IPS-NIHi7 (cell line): Measurements from ENCODE around the gene STK32C.
"Not testable (repeated sequence)": the region's sequence is repeated elsewhere in the genome, so short reads cannot be mapped to it uniquely, and the experiment has no call there.

ENCODE experiments used
- DNase-seq: peaks from one replicate; pipeline ENCODE4 v3.0.0; 2012; ENCODE audit warnings: mixed read lengths; ENCODE audit errors: extremely low spot score

Gene STK32C

DNA sequence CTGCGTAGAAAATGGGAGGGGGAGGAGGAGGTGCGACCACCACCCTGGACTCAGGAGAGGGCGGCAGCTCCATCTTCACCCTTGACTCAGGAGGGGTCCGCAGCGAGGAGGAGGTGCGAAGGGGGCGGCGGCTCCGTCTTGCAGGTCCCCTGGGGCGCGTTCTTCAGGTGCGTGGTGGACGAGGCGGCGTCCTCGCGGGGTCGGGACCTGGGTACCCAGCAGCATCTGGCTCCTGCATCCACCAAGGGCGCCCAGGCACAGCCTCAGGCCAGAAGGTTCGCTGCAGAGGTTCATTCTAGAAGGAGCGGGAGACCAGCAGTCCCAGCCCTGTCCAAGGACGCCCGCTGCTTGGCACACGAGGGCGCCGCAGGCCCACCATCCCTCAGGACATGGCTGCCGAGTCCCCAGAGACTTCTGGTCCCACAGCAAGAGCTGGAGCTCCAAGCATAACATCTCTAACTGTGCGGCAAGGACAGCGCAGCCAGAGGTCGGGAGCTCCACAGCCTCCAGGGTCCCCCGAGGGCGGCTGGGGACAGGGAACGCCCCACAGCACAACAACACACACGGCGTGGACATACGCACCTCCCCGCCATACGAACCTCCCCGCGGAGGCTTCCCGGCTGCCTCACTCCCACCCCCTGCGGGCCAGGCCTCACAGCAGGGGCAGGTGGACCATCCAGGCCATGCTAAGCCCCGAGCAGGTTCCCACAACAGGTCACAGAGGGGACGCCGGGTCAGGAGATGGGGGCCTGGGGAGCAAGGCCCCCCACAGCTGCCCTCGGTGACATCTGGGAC, 137.8 kb downstream of the STK32C start:
- no peak for DNase-seq

DNA sequence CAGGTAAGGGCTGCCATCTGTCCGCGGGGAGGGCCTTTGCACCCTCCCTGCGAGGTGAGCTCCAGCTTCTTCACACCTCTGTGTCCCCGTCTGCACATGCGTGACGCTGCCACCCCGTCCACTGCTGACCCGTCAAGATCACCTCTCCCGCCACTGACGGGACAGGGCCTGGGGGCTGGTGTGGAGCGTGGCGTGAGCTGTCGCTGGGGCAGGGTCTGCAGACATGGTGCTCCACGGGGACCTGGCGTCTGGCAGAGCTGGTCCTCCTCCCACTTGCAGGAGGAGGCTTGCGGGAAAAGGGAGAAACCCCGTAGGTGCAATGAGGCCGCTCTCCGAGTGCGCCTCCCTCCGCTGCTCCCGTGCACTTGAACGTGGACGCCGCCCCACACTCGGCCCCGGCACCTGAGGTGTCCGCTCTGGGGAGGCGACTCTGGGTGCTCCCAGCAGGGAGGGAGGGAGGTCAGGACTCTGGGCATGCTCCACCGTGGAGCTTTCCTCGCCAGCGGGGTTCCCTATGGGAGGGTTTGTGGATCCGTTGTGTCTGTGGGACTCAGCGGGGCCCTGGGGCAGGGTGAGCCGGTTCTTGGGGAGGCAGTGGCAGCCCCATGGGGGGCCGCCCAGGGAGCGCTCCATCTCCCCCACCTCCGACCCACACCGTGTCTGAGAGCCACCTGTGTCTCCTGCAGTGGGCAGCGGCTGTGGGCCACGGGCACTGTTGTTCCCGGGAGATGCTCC, 138.6 kb downstream of the STK32C start:
- no peak for DNase-seq

DNA sequence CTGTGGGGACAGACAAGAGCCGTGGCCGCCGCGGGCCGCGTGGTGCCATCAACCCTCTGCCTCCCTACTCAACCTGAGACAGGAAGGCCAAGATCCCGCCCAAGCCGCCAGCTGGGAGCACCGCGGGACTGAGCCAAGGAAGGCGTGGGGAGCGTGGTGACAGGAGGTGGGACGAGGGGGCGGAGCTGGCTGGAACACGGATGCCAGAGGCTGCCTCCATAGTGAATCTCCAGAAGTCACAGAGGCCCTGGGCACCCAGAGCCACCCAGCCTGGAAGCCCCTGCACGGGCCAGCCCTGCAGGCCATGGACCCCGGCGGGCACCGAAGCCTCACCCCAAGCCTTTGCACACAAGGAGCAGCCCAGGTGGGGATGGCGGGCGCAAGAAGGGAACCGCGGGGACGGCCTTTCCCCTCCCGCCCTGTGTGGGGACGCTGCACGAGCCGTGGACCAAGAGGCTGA, 139.1 kb downstream of the STK32C start:
- no peak for DNase-seq

DNA sequence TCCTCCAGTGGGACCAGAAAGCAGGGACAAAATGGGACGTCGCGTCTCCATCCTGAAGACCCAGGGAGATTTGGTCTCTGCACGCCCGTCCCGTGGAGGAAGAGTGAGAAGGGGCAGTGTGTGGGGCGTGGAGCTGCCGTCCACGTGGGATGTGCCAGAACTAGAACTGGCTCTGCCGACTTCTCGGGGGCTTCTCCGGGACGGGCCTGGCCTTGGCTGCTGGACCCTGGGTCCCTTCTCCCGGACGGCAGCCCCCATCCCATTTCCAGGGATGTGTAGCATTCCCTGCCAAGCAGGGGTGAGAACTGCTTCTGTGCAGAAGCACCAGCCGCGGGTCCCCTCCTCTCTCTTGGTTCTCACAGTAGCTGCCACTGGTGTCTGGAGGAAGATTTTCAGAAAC, 139.8 kb downstream of the STK32C start:
- no peak for DNase-seq

DNA sequence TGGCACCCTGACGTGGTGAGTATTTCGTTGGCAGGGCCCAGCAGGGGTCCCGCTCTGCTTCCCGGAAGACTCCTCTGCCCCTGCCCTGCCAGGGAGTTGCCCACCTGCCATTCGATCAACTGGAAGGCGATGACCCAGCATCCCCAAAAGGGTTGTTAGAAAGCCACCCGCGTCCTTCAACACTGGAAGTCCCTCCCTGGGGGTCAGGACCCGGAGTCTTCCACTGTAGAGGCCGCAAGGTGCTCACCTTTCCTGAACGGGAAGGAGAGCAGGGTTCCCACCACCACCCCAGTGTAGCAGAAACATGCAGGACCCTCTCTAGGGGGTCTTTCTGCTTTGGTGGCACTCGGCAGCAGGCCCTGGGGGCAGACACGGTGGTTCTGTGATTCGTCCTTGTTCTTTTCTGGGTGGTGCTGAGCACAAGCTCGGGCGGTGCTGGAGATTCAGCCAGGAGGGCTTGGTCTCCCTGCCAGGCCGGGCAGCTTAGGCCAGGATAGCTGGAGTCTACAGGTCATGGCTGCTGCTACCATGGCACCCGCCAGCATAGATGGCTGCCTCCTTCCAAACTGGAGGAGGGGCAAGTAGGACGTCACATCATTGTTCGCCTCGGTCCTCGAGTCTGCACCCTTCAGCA, 140.6 kb downstream of the STK32C start:
- DNase-seq: no peak

DNA sequence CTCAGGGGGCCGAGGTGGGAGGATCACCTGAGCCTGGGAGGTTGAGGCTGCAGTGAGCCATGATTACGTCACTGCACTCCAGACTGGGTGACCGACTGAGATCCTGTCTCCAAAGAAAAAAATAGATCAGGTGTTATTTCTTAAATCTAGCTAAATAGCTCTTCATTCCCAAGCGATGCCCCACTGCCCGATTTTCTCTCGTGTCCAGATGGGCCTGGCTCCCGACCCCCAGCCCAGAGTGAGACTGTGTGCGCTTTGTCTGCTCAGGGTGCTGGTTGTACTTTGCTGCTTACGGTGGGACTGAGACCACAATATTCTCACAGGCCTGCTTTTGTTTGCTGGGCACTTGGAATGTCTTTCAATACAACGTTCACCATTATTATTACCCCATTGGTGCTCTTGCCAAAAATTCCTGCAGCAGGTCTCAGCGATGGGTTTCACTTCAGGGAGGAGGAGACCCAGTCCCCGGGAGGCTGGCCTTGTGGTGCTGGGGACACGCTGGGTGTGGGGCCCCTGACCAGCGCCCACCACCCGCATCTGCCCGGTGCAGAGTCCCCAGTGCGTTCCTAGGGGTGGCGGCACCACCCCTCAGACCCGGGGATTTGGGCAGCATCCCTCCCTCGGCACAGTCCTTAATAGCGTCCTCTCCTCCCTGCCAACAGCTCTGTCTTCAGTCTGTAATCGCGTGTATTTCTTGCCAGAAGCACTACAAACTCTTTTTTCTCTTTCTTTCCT, 141.4 kb downstream of the STK32C start:
- DNase-seq: no peak

DNA sequence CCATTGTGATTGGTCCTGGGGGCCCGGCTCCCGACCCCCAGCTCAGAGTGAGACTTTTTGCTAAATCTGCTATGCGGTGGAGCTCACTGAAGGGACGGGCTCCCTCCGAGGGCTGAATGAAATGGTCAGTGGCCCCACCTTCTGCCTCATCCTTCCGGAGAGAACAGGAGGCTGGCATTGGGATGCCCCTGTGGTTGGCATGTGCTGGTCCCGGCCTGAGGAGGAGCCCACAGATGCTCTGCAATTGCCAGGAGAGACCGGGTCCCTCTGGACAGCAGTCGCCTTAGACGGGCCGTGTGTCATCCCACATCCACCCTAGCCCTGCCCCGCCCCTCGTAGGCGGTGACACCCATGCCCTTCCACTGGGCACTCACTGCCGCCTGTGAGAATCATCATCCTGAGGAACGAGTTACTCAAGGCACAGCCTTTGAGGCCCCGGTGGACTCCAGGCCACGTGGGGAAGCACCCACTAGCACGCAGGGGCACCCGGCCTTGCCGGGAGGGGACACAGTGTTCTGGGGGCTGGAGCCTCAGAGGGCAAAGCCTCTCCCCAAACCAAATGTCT, 142.3 kb downstream of the STK32C start:
- no peak for DNase-seq

DNA sequence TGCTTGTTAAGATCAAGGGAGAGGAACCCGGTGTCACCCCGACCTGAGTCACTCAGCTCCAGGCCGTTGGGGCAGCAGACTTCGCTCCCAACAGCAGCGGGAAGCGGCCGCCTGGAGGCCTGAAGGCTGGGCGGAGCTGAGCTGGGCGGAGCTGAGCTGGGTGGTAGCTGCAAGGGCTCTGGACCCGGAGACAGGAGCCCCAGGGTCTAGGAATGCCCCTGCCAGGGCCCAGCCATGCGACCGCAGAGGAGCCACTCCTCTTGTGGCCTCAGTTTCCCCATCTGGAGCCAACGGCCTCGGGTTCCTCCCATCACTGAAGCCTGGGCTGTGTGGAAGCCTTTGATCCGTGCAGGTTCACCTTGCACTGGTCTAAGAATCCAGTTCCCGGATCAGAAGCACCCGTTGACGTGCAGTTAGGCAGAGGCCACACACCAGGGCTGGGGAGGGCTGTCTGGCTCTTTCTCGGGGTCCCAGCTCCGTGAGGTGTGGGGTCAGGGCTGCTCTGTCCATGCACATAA, 142.9 kb downstream of the STK32C start:
- peak; percentile 61 for DNase-seq

DNA sequence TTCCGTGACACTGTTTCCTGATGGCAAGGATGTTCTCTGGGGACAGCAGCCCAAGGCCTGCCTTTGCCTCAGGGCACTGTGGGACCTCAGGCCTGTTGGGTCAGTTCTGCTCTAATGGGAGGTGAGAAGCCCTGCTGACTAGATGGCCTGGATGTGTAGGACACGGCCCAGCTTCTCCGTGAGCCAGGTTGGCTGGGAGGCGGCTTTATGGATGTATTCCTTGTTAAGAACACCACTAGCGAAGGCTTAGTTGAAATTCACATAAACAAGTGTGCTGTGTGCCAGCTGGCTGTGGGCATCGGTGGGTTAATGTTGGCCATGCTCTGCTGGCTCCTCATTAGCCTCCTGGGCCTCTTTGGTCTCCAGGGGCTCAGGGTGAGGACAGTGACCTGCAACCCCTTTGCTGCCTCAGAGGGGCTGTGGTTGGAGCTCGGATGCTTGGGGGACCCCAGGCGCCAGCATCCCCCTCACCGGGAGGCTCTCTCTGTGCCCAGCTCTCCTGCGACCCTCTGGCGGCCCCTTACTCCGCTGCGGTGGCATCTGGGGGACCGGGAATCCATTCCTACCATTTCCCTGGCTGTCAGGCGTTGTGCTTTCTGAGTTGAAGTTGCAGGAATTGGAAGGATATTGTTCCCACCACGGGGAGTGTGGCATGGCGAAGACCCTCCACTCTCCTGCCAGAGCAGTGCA, 143.8 kb downstream of the STK32C start:
- DNase-seq: no peak

DNA sequence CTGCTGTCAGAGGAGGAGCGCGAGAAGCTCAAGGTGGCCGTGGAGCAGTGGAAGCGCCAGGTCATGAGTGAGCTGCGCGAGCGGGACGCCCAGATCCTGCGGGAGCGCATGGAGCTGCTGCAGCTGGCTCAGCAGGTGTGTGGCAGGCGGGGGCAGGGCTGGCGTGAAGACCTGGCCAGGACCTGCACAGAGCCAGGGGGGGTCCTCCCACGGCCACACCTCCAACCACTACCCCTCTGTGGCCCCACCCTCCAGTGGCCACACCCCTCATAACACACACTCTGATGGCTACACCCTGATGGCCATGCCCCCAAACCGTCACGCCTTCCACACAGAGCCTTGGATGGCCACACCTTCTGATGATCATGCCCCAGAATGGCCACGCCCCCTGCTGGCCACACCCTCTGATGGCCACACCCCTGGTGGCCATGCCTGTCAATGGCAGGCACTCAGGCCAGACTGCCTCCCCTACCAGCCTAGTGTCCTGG, 144.4 kb downstream of the STK32C start:
- peak; percentile 96 for DNase-seq

DNA sequence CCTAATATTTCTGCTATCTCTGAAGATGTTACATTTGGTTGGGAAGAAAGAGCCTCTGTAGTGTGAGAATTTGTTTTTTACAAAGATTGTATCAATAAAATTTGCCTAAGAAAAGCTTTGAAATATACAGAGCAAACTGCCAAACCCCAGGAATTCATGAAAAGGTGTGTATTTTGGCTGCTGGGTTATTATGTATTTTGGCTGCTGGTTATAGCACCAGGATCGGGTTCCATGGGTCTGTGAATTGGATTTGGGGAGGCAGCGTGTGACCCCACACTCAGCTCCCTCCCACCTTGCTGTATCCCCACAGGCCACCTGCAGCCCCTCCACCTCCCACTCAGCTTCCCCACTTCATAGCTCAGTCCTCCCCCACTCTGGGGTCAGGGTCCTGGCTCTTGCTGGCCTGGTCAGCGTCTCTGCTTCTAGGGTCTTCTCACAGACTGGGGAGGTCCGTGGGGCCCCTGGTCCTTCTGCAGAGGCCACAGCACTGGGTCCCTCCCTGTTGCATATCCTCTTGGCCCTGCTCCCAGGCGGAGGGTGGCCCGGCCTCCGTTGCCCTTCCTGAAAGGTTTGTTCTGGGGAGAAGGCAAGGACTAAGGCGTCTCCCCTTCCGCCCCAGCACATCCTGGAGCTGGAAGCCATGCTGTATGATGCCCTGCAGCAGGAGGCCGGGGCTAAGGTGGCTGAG, 145.0 kb downstream of the STK32C start:
- DNase-seq: no peak

DNA sequence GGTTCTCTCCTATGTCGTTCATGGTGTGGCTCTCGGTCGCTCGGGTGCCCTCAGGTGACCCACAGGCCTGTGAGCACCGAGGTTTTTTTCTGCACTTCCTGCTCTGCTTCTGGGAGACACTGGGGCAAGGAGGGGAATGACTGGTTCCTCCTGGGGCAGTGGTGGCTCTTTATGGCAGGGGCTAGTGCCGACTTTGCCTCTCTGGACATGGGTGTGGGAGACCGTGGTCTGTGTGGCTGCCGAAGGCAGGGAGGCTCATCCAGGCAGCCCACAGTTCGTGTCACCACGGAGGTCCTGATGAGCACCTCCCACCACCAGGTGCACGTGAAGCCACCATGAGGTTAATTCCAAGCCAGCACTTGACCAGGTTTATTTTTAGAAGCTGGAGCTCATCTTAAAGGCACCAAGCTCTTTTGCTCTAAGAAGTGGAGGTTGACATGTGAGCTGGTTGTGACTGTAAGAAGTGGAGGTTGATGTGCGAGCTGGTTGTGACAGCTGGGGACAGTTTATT, 145.7 kb downstream of the STK32C start:
- DNase-seq: no peak

DNA sequence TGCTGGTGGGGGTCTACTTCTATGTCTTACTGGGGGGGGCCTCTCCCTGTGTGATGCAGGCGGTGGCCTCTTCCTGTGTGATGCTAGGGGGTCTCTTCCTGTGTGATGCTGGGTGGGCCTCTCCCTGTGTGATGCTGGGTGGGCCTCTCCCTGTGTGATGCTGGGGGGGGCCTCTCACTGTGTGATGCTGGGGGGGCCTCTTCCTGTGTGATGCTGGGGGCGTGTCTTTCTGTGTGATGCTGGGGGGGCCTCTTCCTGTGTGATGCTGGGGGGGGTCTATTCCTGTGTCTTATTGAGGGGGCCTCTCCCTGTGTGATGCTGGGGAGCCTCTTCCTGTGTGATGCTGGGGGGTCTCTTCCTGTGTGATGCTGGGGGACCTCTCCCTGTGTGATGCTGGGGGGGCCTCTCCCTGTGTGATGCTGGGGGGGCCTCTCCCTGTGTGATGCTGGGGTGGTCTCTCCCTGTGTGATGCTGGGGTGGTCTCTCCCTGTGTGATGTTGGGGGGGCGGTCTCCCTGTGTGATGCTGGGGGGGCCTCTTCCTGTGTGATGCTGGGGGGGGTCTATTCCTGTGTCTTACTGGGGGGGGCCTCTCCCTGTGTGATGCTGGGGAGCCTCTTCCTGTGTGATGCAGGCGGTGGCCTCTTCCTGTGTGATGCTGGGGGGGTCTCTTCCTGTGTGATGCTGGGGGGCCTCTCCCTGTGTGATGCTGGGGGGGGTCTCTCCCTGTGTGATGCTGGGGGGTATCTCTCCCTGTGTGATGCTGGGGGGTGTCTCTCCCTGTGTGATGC, 146.7 kb downstream of the STK32C start:
- not testable (repeated sequence) for DNase-seq

DNA sequence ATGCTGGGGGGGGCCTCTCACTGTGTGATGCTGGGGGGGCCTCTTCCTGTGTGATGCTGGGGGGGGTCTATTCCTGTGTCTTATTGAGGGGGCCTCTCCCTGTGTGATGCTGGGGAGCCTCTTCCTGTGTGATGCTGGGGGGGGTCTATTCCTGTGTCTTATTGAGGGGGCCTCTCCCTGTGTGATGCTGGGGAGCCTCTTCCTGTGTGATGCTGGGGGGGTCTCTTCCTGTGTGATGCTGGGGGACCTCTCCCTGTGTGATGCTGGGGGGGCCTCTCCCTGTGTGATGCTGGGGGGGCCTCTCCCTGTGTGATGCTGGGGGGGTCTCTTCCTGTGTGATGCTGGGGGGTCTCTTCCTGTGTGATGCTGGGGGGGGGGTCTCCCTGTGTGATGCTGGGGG, 147.5 kb downstream of the STK32C start:
- not testable (repeated sequence) for DNase-seq

DNA sequence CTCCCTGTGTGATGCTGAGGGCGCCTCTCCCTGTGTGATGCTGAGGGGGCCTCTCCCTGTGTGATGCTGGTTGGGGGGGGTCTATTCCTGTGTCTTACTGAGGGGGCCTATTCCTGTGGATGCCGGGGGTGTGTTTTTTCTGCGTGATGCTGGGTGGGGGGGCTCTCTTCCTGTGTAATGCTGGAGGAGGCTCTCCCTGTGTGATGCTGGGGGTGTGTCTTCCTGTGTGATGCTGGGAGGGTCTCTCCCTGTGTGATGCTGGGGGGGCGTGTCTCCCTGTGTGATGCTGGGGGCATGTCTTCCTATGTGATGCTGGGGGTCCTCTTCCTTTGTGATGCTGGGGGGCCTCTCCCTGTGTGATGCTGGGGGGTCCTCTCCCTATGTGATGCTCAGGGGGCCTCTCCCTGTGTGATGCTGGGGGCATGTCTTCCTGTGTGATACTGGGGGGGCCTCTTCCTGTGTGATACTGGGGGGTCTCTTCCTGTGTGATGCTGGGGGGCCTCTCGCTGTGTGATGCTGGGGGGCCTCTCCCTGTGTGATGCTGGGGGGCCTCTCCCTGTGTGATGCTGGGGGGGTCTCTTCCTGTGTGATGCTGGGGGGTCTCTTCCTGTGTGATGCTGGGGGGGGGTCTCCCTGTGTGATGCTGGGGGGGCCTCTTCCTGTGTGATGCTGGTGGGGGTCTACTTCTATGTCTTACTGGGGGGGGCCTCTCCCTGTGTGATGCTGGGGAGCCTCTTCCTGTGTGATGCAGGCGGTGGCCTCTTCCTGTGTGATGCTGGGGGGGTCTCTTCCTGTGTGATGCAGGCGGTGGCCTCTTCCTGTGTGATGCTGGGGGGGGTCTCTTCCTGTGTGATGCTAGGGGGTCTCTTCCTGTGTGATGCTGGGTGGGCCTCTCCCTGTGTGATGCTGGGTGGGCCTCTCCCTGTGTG, 148.2 kb downstream of the STK32C start:
- DNase-seq: not testable (repeated sequence)

DNA sequence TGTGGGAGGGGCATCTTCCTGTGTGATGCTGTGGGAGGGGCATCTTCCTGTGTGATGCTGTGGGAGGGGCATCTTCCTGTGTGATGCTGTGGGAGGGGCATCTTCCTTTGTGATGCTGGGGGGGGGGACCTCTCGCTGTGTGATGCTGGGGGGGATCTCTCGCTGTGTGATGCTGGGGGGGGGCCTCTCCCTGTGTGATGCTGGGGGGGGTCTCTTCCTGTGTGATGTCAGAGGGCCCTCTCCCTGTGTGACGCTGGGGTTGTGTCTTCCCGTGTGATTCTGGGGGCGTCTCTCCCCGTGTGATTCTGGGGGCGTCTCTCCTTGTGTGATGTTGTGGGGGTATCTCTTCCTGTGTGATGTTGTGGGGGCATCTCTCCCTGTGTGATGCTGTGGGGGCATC, 148.9 kb downstream of the STK32C start:
- DNase-seq: no peak

DNA sequence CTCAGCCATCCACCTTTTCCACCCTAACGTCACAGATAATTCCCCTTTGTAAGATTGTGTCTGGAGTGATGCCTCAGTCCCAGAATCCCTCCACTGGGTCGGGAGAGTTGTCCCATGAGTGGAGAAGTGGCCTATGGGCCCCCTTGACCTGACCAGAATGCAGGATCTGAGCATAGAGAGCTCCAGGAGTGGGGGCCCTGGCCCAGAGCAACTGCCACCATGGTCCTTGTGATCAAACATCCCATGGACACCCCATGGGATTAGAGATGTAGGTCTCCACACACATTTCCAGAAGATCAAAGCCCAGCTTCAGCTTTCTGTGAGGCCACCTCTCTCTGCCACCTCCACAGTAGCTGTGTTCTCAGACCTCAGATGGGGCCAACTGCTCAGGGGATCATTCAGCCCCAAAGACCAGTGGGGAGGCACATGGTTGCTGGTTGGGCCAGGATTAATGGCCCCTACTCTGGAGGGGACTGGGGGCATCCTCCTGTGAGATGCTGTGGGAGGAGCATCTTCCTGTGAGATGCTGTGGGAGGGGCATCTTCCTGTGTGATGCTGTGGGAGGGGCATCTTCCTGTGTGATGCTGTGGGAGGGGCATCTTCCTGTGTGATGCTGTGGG, 149.5 kb downstream of the STK32C start:
- DNase-seq: peak; percentile 48
